ENCODE results near the gene CCDC91.

- TF ChIP-seq OSR1 (CRISPR knock-in tag; IDR thresholded peaks at IDR 0.05) (no peak), ISL1 (CRISPR knock-in tag; IDR thresholded peaks at IDR 0.05) (no peak), ESRRG (CRISPR knock-in tag; IDR thresholded peaks at IDR 0.05) (no peak), PATZ1 (CRISPR knock-in tag; IDR thresholded peaks at IDR 0.05; ENCODE audit: borderline replicate concordance) (no peak), PPARA (CRISPR knock-in tag; IDR thresholded peaks at IDR 0.05; ENCODE audit: borderline replicate concordance) (no peak)
Measured at GRCh38 chr12:28527631-28528249, 337.5 kb downstream of the CCDC91 start.

All from SK-N-SH treated with all-trans-retinoic acid at 6 μM for 48 hours (cell line).